Esophagus muscularis mucosa (tissue), 4 donors: ENCODE measurements around the gene CYP2R1. TPM values are rescaled to one million over a fixed set of nuclear protein-coding genes. Genes with fewer than 3 reads are reported as not detected.

Source experiments
- DNase-seq: peaks from one replicate; pipeline ENCODE4 v3.0.0-alpha.2; 2017; ENCODE audit errors: extremely low spot score
- H3K27ac ChIP-seq, 4 donors: fragments of 200-600 bp; sonication (generic); replicated peaks in 1 of 4; 1 replicate in 3 of 4; 2 replicates in 1 of 4; pipeline ENCODE4 v1.5.1; 2016 to 2019; ENCODE audit warnings: mild to moderate bottlenecking in 1 of 4
- H3K27me3 ChIP-seq, 4 donors: fragments of 200-600 bp; sonication (generic); one replicate each; pipeline versions ENCODE4 v1.5.1 to v1.6.0; 2016 to 2019
- H3K36me3 ChIP-seq, 4 donors: fragments of 200-600 bp; sonication (generic); one replicate each; pipeline ENCODE4 v1.5.1; 2016 to 2019
- H3K4me1 ChIP-seq, 4 donors: fragments of 200-600 bp; sonication (generic); one replicate each; pipeline ENCODE4 v1.5.1; 2016 to 2019
- H3K4me3 ChIP-seq, 4 donors: fragments of 200-600 bp; sonication (generic); 1 replicate in 2 of 4; 2 replicates in 2 of 4; pipeline ENCODE4 v1.5.1; 2016 to 2019; ENCODE audit warnings: mild to moderate bottlenecking in 4 of 4, moderate library complexity in 1 of 4
- H3K9me3 ChIP-seq, 4 donors: fragments of 200-600 bp; sonication (generic); 1 replicate in 3 of 4; 2 replicates in 1 of 4; pipeline ENCODE4 v1.5.1; 2016 to 2019
- CTCF ChIP-seq, 3 experiments: fragments of 200-600 bp in 2 of 3; fragments of 450-650 bp in 1 of 3; sonication (generic) in 2 of 3; IDR thresholded peaks; one replicate each; pipeline ENCODE4 v1.5.1; 2017 to 2019; ENCODE audit warnings: antibody characterized with exemption in 3 of 3, mild to moderate bottlenecking in 2 of 3, moderate library complexity in 1 of 3
- EP300 ChIP-seq: sonication (generic); formaldehyde crosslinking; IDR thresholded peaks from one replicate; pipeline ENCODE4 v1.6.1; 2017; ENCODE audit warnings: antibody characterized with exemption
- POLR2A ChIP-seq: fragments of 450-650 bp; IDR thresholded peaks from one replicate; pipeline ENCODE4 v1.6.1; 2017; ENCODE audit warnings: antibody characterized with exemption, moderate library complexity, mild to moderate bottlenecking, low read depth
- POLR2AphosphoS5 ChIP-seq, 2 donors: sonication (generic); formaldehyde crosslinking; IDR thresholded peaks; one replicate each; pipeline ENCODE4 v1.6.1; 2017; ENCODE audit warnings: antibody characterized with exemption in 2 of 2
- WGBS: methylation state at CpG from one replicate; pipeline ENCODE4 v1.1.5; 2018; 5-methylcytosine and 5-hydroxymethylcytosine counted together
- intact Hi-C: fragments of 100-400 bp; cut with DNase I; formaldehyde crosslinking; loops from one replicate; pipeline ENCODE4 v1.15.1; 2023
- total RNA-seq, 4 donors: library from RNA; depleted of rRNA; stranded (reverse); fragments of >200 nt; gene quantifications; one replicate each; pipeline versions ENCODE4 v1.1.0 to v1.2.1, GENCODE V29; 2016

The CYP2R1 gene
- total RNA-seq, 4 donors from 2014 or later: 7.5 to 19.1 (median 12.8) TPM

GRCh38 chr11:14898355-14898754, 6.3 kb upstream of the CYP2R1 start:
- Histone ChIP-seq H3K4me1 (no peaks in the 10 kb centered on the region), H3K9me3 (no peaks in the 10 kb centered on the region), H3K27me3 (no peaks in the 10 kb centered on the region), H3K36me3 (no peaks in the 10 kb centered on the region), H3K27ac (no peak overlapping the region), H3K4me3 (no peak overlapping the region)
- TF ChIP-seq POLR2A: no peak
- no peak for TF ChIP-seq EP300
- no peak for TF ChIP-seq CTCF (IDR thresholded peaks at IDR 0.05)
- TF ChIP-seq POLR2AphosphoS5 (IDR thresholded peaks at IDR 0.05): no peak
- DNase-seq: no peak
- intact Hi-C loops: loop anchor here (10.0 kb wide), 1 partner anchor 254 kb away; the partner anchor contains the start of gene PDE3B
- 91% methylated on average over 3 of the region's 3 CpGs for WGBS

GRCh38 chr11:14894657-14895598, 2.9 kb upstream of the CYP2R1 start:
- Histone ChIP-seq H3K4me3 (no peak overlapping the region), H3K27ac (no peak overlapping the region), H3K27me3 (no peaks in the 10 kb centered on the region), H3K36me3 (no peaks in the 10 kb centered on the region), H3K4me1 (peaks cover 10 to 16% (median 12%) of the 10 kb centered on the region in 4 donors), H3K9me3 (no peaks in the 10 kb centered on the region)
- DNase-seq: no peak
- intact Hi-C loops: loop anchor here (5.0 to 10.0 kb wide), 2 partner anchors 250 to 358 kb away; partner anchors contain the start of gene PDE3B
- no peak for TF ChIP-seq EP300
- no peak for TF ChIP-seq CTCF (IDR thresholded peaks at IDR 0.05)
- TF ChIP-seq POLR2A: no peak
- TF ChIP-seq POLR2AphosphoS5 (IDR thresholded peaks at IDR 0.05): no peak
- WGBS: 63% methylated on average over 5 of the region's 5 CpGs

GRCh38 chr11:14892577-14892976, 546 bp upstream of the CYP2R1 start:
- intact Hi-C loops: loop anchor here (5.0 to 10.0 kb wide), 2 partner anchors 248 to 355 kb away; partner anchors contain the start of gene PDE3B
- no peaks in the 10 kb centered on the region for H3K9me3 ChIP-seq
- H3K36me3 ChIP-seq: no peaks in the 10 kb centered on the region
- H3K27me3 ChIP-seq: no peaks in the 10 kb centered on the region
- WGBS: 80% methylated on average over 2 of the region's 2 CpGs
- no peak for DNase-seq
- peaks cover 17 to 30% (median 22%) of the 10 kb centered on the region in 4 donors for H3K4me1 ChIP-seq
- H3K4me3 ChIP-seq: peak overlapping the region; percentile 69 to 91 (median 78)
- TF ChIP-seq CTCF (IDR thresholded peaks at IDR 0.05): no peak
- TF ChIP-seq EP300: no peak
- TF ChIP-seq POLR2AphosphoS5 (IDR thresholded peaks at IDR 0.05): no peak
- no peak for TF ChIP-seq POLR2A
- H3K27ac ChIP-seq: peak overlapping the region; percentile 86 to 98 (median 92)

- Histone ChIP-seq H3K36me3 (no peaks in the 10 kb centered on the region), H3K4me3 (peak overlapping the region; percentile 69 to 91 (median 78)), H3K27me3 (no peaks in the 10 kb centered on the region), H3K4me1 (peaks cover 17 to 30% (median 22%) of the 10 kb centered on the region in 4 donors), H3K27ac (peak overlapping the region; percentile 86 to 98 (median 92)), H3K9me3 (no peaks in the 10 kb centered on the region)
- no peak for TF ChIP-seq EP300
- TF ChIP-seq CTCF (IDR thresholded peaks at IDR 0.05): peak in 1 of 3 experiments; percentile 8
- peak; percentile 97 for TF ChIP-seq POLR2AphosphoS5 (IDR thresholded peaks at IDR 0.05)
- peak; percentile 58 for TF ChIP-seq POLR2A
- intact Hi-C loops: loop anchor here (2.0 to 10.0 kb wide), 3 partner anchors 247 to 371 kb away; partner anchors contain the start of genes PDE3B and PSMA1
- peak; percentile 94 for DNase-seq
- under 1% methylated on average over 25 of the region's 67 CpGs for WGBS
Observed at GRCh38 chr11:14891143-14892035, 642 bp downstream of the CYP2R1 start.
